Upper lobe of left lung (tissue), 6 donors: ENCODE results near the gene TEX101. TPM values are rescaled to one million over a fixed set of nuclear protein-coding genes. Genes with fewer than 3 reads are reported as not detected.

ENCODE experiments used
- ATAC-seq, 2 donors: fragments of 200-7000 bp; cut with Tn5 transposase; one replicate each; pipeline ENCODE4 v1.9.1; 2022; ENCODE audit warnings: mild to moderate bottlenecking in 2 of 2, moderate library complexity in 2 of 2; ENCODE audit not compliant: low FRiP score in 2 of 2
- DNase-seq, 2 donors: peaks; one replicate each; pipeline ENCODE4 v3.0.0-alpha.2; 2019 to 2020
- H3K27ac ChIP-seq, 4 donors: fragments of 200-600 bp; sonication (generic); one replicate each; pipeline ENCODE4 v1.5.1; 2016 to 2019
- H3K27me3 ChIP-seq, 4 donors: fragments of 200-600 bp; sonication (generic); one replicate each; pipeline ENCODE4 v1.5.1; 2017 to 2019
- H3K36me3 ChIP-seq, 4 donors: fragments of 200-600 bp; sonication (generic); one replicate each; pipeline ENCODE4 v1.5.1; 2016 to 2019
- H3K4me1 ChIP-seq, 4 donors: fragments of 200-600 bp; sonication (generic); one replicate each; pipeline ENCODE4 v1.5.1; 2018 to 2019
- H3K4me3 ChIP-seq, 4 donors: fragments of 200-600 bp; sonication (generic); one replicate each; pipeline ENCODE4 v1.5.1; 2017 to 2019; ENCODE audit warnings: mild to moderate bottlenecking in 2 of 4, moderate library complexity in 1 of 4
- H3K9me3 ChIP-seq, 4 donors: fragments of 200-600 bp; sonication (generic); one replicate each; pipeline ENCODE4 v1.5.1; 2018 to 2019
- CTCF ChIP-seq, 6 experiments: fragments of 450-650 bp in 4 of 6; fragments of 200-600 bp in 2 of 6; sonication (generic) in 2 of 6; IDR thresholded peaks; one replicate each; pipeline ENCODE4 v1.5.1; 2016 to 2019; ENCODE audit warnings: antibody characterized with exemption in 6 of 6
- EP300 ChIP-seq, 4 donors: sonication (generic); formaldehyde crosslinking; IDR thresholded peaks; one replicate each; pipeline ENCODE4 v1.5.1; 2017; ENCODE audit warnings: antibody characterized with exemption in 4 of 4, control low read depth in 2 of 4
- POLR2A ChIP-seq, 4 donors: fragments of 450-650 bp; IDR thresholded peaks; one replicate each; pipeline ENCODE4 v1.5.1; 2016 to 2017; ENCODE audit warnings: antibody characterized with exemption in 4 of 4, mild to moderate bottlenecking in 2 of 4
- POLR2AphosphoS5 ChIP-seq, 2 donors: sonication (generic); formaldehyde crosslinking; IDR thresholded peaks; one replicate each; pipeline ENCODE4 v1.5.1; 2017; ENCODE audit warnings: antibody characterized with exemption in 2 of 2
- WGBS, 2 donors: methylation state at CpG; one replicate each; pipeline ENCODE4 v1.1.5; 2017 to 2018; 5-methylcytosine and 5-hydroxymethylcytosine counted together
- total RNA-seq, 6 donors: library from RNA; depleted of rRNA in 4 of 6; stranded (reverse); fragments of >200 nt in 4 of 6; gene quantifications; one replicate each; pipeline versions ENCODE4 v1.1.0 to v1.2.1, GENCODE V29; 2016 to 2021
- donor health status: DM: no; HTN: no; CAD: no; lungs with moderate emphysema.
- donor health status: DM: no; HTN: yes; CAD: no; lungs with severe emphysema.

Gene TEX101
- total RNA-seq, 6 donors from 2014 or later: not detected

GRCh38 chr19:43463381-43464133 lies 48.9 kb downstream of the TEX101 start:
- 0 to 1% methylated on average over 41 to 43 of the region's 57 CpGs for WGBS, 2 donors
- H3K9me3 ChIP-seq: no peaks in the 10 kb centered on the region
- H3K27me3 ChIP-seq: no peaks in the 10 kb centered on the region
- peak overlapping the region; percentile 74 to 90 (median 80) for H3K27ac ChIP-seq
- peaks cover 5 to 26% (median 16%) of the 10 kb centered on the region in 4 donors for H3K4me1 ChIP-seq
- no peaks in the 10 kb centered on the region for H3K36me3 ChIP-seq
- ATAC-seq (peak; percentile 96), DNase-seq (peak; percentile 99)
- H3K4me3 ChIP-seq: peak overlapping the region; percentile 63 to 80 (median 70)
- TF ChIP-seq POLR2AphosphoS5 (IDR thresholded peaks at IDR 0.05): peak in 1 of 2 donors; percentile 70
- no peak for TF ChIP-seq EP300 (IDR thresholded peaks at IDR 0.05)
- peak in 2 of 4 donors; percentile 10 to 59 for TF ChIP-seq POLR2A (IDR thresholded peaks at IDR 0.05)

- Histone ChIP-seq H3K27me3 (no peaks in the 10 kb centered on the region), H3K4me3 (peak overlapping the region; percentile 63 to 80 (median 70)), H3K27ac (peak overlapping the region; percentile 74 to 90 (median 80)), H3K4me1 (peaks cover 8 to 26% (median 18%) of the 10 kb centered on the region in 4 donors), H3K36me3 (no peaks in the 10 kb centered on the region), H3K9me3 (no peaks in the 10 kb centered on the region)
- TF ChIP-seq POLR2AphosphoS5 (IDR thresholded peaks at IDR 0.05) (no peak), CTCF (IDR thresholded peaks at IDR 0.05) (no peak), POLR2A (IDR thresholded peaks at IDR 0.05) (no peak), EP300 (IDR thresholded peaks at IDR 0.05) (no peak)
- DNase-seq: peak; percentile 79 to 88
- ATAC-seq: peak; percentile 77 to 80
- 10 to 19% methylated on average over 17 to 33 of the region's 33 CpGs for WGBS, 2 donors
These were observed 49.6 kb downstream of the TEX101 start for GRCh38 chr19:43464134-43464775.

DNA sequence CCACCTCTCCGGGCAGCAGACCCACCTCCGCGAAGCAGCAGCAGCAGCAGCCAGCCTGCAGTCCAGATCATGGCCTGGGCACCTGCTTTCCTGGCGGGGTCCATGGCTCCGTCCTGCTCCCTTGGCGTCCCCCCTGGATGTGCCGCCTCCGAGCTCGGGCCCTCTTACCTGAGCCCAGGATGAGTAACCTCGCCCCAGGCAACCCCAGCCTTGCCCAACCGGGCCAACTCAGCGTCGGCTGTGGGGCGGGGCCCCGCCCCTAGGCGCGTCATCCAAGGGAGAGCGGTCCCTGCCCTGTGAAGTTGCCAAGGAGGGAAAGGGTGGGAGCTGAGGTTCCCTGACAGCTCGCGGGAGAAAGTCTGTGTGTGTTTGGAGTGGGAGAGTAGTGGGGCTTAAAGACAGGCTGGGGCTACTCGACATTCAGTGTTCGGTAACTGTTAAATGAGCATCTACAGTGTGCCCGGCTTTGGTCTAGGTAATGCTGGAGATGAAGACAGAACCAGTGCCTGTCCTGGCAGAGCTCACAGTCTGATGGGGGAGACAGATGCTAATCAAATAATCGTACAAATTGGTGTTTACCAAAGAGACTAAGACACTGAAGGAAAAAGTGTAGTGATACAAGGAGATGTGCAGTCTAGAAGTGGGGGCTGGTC lies 50.9 kb downstream of the TEX101 start, which contains the start of gene LYPD3:
LYPD3 (minus strand) TSS at position 141 of the 653 bp plus-strand sequence; CDS start at position 104, 37 bp downstream.
- ATAC-seq: no peak

DNA sequence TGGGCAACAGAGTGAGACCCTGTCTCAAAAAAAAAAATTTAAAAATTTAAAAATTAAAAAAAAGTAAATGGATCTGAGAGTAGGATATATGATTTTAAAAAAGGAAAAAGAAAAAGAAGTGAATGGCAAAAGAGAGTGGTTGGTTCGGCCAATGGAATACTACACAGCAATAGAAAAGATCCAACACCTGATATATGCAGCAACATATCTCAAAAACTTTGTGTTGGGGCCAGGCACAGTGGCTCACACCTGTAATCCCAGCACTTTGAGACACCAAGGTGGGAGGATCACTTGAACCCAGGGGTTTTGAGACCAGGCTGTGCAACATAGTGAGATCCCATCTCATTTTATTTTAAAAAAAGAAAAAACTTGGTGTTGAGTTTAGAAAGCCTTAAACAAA lies 52.1 kb downstream of the TEX101 start:
- Histone ChIP-seq H3K4me3 (no peak overlapping the region), H3K36me3 (no peaks in the 10 kb centered on the region), H3K27ac (no peak overlapping the region), H3K27me3 (no peaks in the 10 kb centered on the region), H3K4me1 (peaks cover 8 to 26% (median 20%) of the 10 kb centered on the region in 4 donors), H3K9me3 (no peaks in the 10 kb centered on the region)
- DNase-seq: no peak
- WGBS, 2 donors: 94 to 100% methylated on average over 1 of the region's 1 CpG
- no peak for TF ChIP-seq CTCF (IDR thresholded peaks at IDR 0.05)
- TF ChIP-seq POLR2AphosphoS5 (IDR thresholded peaks at IDR 0.05): no peak
- no peak for TF ChIP-seq EP300 (IDR thresholded peaks at IDR 0.05)
- no peak for TF ChIP-seq POLR2A (IDR thresholded peaks at IDR 0.05)
- ATAC-seq: no peak

More for the DNA sequence above, 50.9 kb downstream of the TEX101 start, which contains the start of gene LYPD3:
- H3K27ac ChIP-seq: peak within 1 kb of the TSS; percentile 74 to 90 (median 80)
- 38 to 59% methylated on average over 7 to 24 of the region's 24 CpGs for WGBS, 2 donors
- peaks cover 8 to 26% (median 20%) of the 10 kb centered on the region in 4 donors for H3K4me1 ChIP-seq
- no peaks in the 10 kb centered on the region for H3K27me3 ChIP-seq
- DNase-seq: peak; percentile 24 to 89
- TF ChIP-seq EP300 (IDR thresholded peaks at IDR 0.05): no peak
- TF ChIP-seq POLR2AphosphoS5 (IDR thresholded peaks at IDR 0.05): no peak
- no peak for TF ChIP-seq CTCF (IDR thresholded peaks at IDR 0.05)
- no peak for TF ChIP-seq POLR2A (IDR thresholded peaks at IDR 0.05)
- H3K4me3 ChIP-seq: peak within 1 kb of the TSS in 3 of 4 donors; percentile 63 to 80 (median 76)
- no peaks in the 10 kb centered on the region for H3K9me3 ChIP-seq
- H3K36me3 ChIP-seq: no peaks in the 10 kb centered on the region

DNA sequence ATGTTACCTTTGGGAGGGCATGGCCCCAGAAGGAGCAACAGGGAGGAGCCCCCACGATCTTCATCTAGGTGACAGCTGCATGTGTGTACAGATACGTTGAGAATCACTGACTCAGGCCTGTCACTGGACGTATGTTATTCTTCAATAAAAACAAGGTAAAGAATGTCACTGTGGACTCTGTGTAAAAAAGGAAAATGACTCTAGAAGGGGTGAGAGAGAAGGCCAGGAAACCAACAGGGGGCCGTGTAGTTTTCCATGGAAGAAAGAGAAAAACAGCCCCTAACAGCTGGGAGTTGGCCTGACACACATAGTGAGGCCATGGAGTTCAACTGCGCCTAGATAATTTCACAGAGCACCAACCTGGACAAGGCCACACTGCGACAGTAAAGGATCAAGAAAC lies 52.6 kb downstream of the TEX101 start:
- TF ChIP-seq EP300 (IDR thresholded peaks at IDR 0.05) (no peak), CTCF (IDR thresholded peaks at IDR 0.05) (no peak), POLR2A (IDR thresholded peaks at IDR 0.05) (no peak)
- ATAC-seq: no peak
- WGBS, 2 donors: 85% methylated on average over 6 of the region's 6 CpGs
- H3K27me3 ChIP-seq: no peaks in the 10 kb centered on the region
- H3K4me1 ChIP-seq: peaks cover 8 to 26% (median 20%) of the 10 kb centered on the region in 4 donors
- DNase-seq: no peak
- H3K4me3 ChIP-seq: no peak overlapping the region
- no peak overlapping the region for H3K27ac ChIP-seq
- H3K9me3 ChIP-seq: no peaks in the 10 kb centered on the region
- H3K36me3 ChIP-seq: no peaks in the 10 kb centered on the region
